SK-N-MC (cell line): ENCODE measurements around the gene PAK5.

Experiments
- EZH2 ChIP-seq: fragments of 200-600 bp; sonication (generic); IDR thresholded peaks from one replicate; pipeline ENCODE4 v1.6.1; 2017; ENCODE audit warnings: antibody characterized with exemption
- FOXP2 ChIP-seq: optimal IDR thresholded peaks from 2 replicates; pipeline ENCODE3; 2011; ENCODE audit warnings: mild to moderate bottlenecking, moderate library complexity; ENCODE audit not compliant: insufficient read depth; ENCODE audit errors: extremely low read length, control extremely low read depth
- POLR2AphosphoS5 ChIP-seq: IDR thresholded peaks from 2 replicates; pipeline ENCODE4 v1.6.1; 2012; ENCODE audit warnings: mild to moderate bottlenecking, low read depth, low read length, borderline replicate concordance

- no peak for TF ChIP-seq EZH2
- no peak for TF ChIP-seq POLR2AphosphoS5
- TF ChIP-seq FOXP2: no peak
Measured at GRCh38 chr20:9514072-9514460, 324.8 kb downstream of the PAK5 start.
